H1 (cell line): ENCODE measurements around the gene FANCE.

ENCODE experiments used
- CHD2 ChIP-seq: IDR thresholded peaks from 2 replicates; pipeline ENCODE4 v1.6.1; 2012; ENCODE audit warnings: low read length, improper control_type of control experiment
- CREB1 ChIP-seq: IDR thresholded peaks from 2 replicates; pipeline ENCODE4 v1.6.1; 2012; ENCODE audit warnings: inconsistent platforms
- EP300 ChIP-seq, 2 experiments: IDR thresholded peaks; 1 replicate in 1 of 2; 2 replicates in 1 of 2; pipeline ENCODE4 v1.6.1; 2011 to 2012; ENCODE audit warnings: low read depth in 2 of 2, low read length in 2 of 2, mild to moderate bottlenecking in 2 of 2, borderline replicate concordance in 1 of 2, inconsistent platforms in 1 of 2, moderate library complexity in 1 of 2
- EZH2 ChIP-seq: fragments of 200-600 bp; sonication (generic); IDR thresholded peaks from 2 replicates; pipeline ENCODE4 v1.7.1; 2012; ENCODE audit warnings: low read depth, mild to moderate bottlenecking, moderate library complexity, low read length, inconsistent platforms; ENCODE audit not compliant: severe bottlenecking
- KDM1A ChIP-seq: fragments of 200-600, 300-600 bp; sonication (generic); IDR thresholded peaks from 2 replicates; pipeline ENCODE4 v1.7.1; 2016; ENCODE audit warnings: mild to moderate bottlenecking, low read length, borderline replicate concordance
- POLR2A ChIP-seq, 2 experiments: IDR thresholded peaks; 1 replicate in 1 of 2; 2 replicates in 1 of 2; pipeline ENCODE4 v1.6.1; 2011; ENCODE audit warnings: low read depth in 2 of 2, low read length in 2 of 2, mild to moderate bottlenecking in 2 of 2; ENCODE audit errors: control extremely low read depth in 1 of 2
- POLR2AphosphoS5 ChIP-seq: IDR thresholded peaks from 2 replicates; pipeline ENCODE4 v1.6.1; 2011; ENCODE audit warnings: low read depth, low read length
- RAD21 ChIP-seq, 2 experiments: IDR thresholded peaks in 1 of 2; conservative IDR thresholded peaks in 1 of 2; 2 replicates each; pipeline ENCODE4 v1.6.1; 2011; ENCODE audit warnings: low read depth in 2 of 2, low read length in 2 of 2, improper control_type of control experiment in 1 of 2, inconsistent platforms in 1 of 2, mild to moderate bottlenecking in 1 of 2, moderate library complexity in 1 of 2
- RFX5 ChIP-seq: IDR thresholded peaks from 2 replicates; pipeline ENCODE4 v1.6.1; 2011; ENCODE audit warnings: low read depth, low read length, improper control_type of control experiment, borderline replicate concordance
- TEAD4 ChIP-seq: IDR thresholded peaks from 2 replicates; pipeline ENCODE4 v1.6.1; 2012; ENCODE audit warnings: low read depth, low read length, inconsistent platforms, mixed read lengths
- TF ChIP-seq, protein P1 (sequence below), 3 experiments: IDR thresholded peaks; 1 replicate in 2 of 3; 2 replicates in 1 of 3; pipeline versions ENCODE4 v1.5.1 to v1.6.1; 2011; ENCODE audit warnings: low read length in 3 of 3, mild to moderate bottlenecking in 3 of 3, inconsistent platforms in 2 of 3, low read depth in 1 of 3, moderate library complexity in 1 of 3; ENCODE audit not compliant: insufficient read depth in 1 of 3; ENCODE audit errors: control extremely low read depth in 1 of 3
- TF ChIP-seq, protein P2 (sequence below): IDR thresholded peaks from 2 replicates; pipeline ENCODE4 v1.6.1; 2012; ENCODE audit warnings: low read length, inconsistent platforms
- TF ChIP-seq, protein P3 (sequence below): IDR thresholded peaks from 2 replicates; pipeline ENCODE4 v1.6.1; 2012; ENCODE audit warnings: inconsistent platforms

DNA sequence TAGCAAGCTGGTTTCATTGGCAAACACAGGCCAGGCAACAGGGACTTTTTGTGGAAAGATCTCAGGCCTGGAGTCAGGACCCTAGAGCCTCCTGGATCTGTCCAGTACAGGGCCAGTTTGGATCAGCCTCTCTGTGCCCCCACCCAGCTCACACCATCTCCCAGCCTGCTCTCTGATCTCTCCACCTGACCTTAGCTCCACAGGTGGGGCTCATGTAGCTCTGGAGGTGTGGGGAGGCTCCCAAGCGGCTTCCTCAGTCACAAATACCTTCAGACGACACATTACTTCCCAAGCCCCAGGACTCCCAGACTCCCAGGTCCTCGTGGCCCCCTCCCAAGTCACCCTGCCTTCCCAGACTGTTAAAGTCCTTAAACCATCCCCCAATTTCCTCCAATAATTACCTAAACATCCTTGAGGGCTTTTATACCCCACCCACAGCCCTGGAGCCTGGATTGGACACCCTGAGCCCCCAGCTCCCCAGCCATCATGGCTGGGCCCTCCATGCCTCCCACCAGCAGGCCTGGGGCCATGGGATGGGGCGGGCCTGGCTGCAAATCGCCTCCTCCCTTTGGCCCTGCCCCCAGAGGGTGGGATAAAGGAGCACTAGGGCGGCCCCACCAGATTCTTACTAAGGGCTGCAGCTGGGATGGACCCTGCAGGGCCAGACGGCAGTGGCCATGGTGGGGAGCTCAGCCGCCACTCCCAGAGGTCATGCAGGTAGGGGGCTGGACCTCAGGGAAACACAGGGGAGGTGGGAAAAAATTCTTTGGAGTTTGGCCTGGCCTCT, 15.9 kb upstream of the FANCE start:
- TF ChIP-seq TEAD4, result no peak
- TF ChIP-seq, protein P1, sequence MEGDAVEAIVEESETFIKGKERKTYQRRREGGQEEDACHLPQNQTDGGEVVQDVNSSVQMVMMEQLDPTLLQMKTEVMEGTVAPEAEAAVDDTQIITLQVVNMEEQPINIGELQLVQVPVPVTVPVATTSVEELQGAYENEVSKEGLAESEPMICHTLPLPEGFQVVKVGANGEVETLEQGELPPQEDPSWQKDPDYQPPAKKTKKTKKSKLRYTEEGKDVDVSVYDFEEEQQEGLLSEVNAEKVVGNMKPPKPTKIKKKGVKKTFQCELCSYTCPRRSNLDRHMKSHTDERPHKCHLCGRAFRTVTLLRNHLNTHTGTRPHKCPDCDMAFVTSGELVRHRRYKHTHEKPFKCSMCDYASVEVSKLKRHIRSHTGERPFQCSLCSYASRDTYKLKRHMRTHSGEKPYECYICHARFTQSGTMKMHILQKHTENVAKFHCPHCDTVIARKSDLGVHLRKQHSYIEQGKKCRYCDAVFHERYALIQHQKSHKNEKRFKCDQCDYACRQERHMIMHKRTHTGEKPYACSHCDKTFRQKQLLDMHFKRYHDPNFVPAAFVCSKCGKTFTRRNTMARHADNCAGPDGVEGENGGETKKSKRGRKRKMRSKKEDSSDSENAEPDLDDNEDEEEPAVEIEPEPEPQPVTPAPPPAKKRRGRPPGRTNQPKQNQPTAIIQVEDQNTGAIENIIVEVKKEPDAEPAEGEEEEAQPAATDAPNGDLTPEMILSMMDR (IDR thresholded peaks at IDR 0.05; ENCODE audit: control extremely low read depth in 1 of 3, insufficient read depth in 1 of 3, low read depth in 1 of 3, low read length in 3 of 3), result no peak
- no peak for TF ChIP-seq RAD21 (IDR thresholded peaks at IDR 0.05 in 1 of 2, conservative IDR thresholded peaks at IDR 0.05 in 1 of 2; ENCODE audit: low read depth in 2 of 2, low read length in 2 of 2)
- TF ChIP-seq EP300 (IDR thresholded peaks at IDR 0.05; ENCODE audit: borderline replicate concordance in 1 of 2, low read depth in 2 of 2, low read length in 2 of 2), result no peak
- no peak for TF ChIP-seq CHD2
- no peak for TF ChIP-seq KDM1A
- no peak for TF ChIP-seq POLR2A (IDR thresholded peaks at IDR 0.05; ENCODE audit: control extremely low read depth in 1 of 2, low read depth in 2 of 2, low read length in 2 of 2)
- TF ChIP-seq, protein P2, sequence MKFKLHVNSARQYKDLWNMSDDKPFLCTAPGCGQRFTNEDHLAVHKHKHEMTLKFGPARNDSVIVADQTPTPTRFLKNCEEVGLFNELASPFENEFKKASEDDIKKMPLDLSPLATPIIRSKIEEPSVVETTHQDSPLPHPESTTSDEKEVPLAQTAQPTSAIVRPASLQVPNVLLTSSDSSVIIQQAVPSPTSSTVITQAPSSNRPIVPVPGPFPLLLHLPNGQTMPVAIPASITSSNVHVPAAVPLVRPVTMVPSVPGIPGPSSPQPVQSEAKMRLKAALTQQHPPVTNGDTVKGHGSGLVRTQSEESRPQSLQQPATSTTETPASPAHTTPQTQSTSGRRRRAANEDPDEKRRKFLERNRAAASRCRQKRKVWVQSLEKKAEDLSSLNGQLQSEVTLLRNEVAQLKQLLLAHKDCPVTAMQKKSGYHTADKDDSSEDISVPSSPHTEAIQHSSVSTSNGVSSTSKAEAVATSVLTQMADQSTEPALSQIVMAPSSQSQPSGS, result no peak
- no peak for TF ChIP-seq POLR2AphosphoS5
- no peak for TF ChIP-seq RFX5
- TF ChIP-seq EZH2, result no peak
- TF ChIP-seq CREB1, result no peak
- TF ChIP-seq, protein P3, sequence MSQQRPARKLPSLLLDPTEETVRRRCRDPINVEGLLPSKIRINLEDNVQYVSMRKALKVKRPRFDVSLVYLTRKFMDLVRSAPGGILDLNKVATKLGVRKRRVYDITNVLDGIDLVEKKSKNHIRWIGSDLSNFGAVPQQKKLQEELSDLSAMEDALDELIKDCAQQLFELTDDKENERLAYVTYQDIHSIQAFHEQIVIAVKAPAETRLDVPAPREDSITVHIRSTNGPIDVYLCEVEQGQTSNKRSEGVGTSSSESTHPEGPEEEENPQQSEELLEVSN, result no peak
